Mesothelial cell of epicardium (in vitro differentiated cells): ENCODE data around the gene EIF5A. TPM values are rescaled to one million over a fixed set of nuclear protein-coding genes. Genes with fewer than 3 reads are reported as not detected.

Source experiments
- DNase-seq, 2 experiments: peaks; one replicate each; pipeline ENCODE4 v3.0.0; 2021; ENCODE audit warnings: low spot score in 2 of 2; ENCODE audit not compliant: unreplicated experiment in 2 of 2
- H3K27ac Mint-ChIP-seq: 2 replicates; pipeline ENCODE4 v1.8.0; 2021; ENCODE audit warnings: mixed read lengths
- H3K27me3 Mint-ChIP-seq: 2 replicates; pipeline ENCODE4 v1.8.0; 2021; ENCODE audit warnings: low read depth, mixed read lengths
- H3K36me3 Mint-ChIP-seq: 2 replicates; pipeline ENCODE4 v1.8.0; 2021; ENCODE audit warnings: mixed read lengths
- H3K4me1 Mint-ChIP-seq: 2 replicates; pipeline ENCODE4 v1.8.0; 2021; ENCODE audit warnings: mixed read lengths
- H3K4me3 Mint-ChIP-seq: 2 replicates; pipeline ENCODE4 v1.8.0; 2021; ENCODE audit warnings: mild to moderate bottlenecking, moderate library complexity, mixed read lengths
- H3K9me3 Mint-ChIP-seq: 2 replicates; pipeline ENCODE4 v1.8.0; 2021; ENCODE audit warnings: mixed read lengths
- total RNA-seq: library from RNA; stranded (reverse); gene quantifications from 3 replicates; pipeline ENCODE4 v1.2.1, GENCODE V29; 2021
- TF ChIP-seq, protein P1 (sequence below): fragments of 200-600 bp; sonication (generic); IDR thresholded peaks from one replicate; pipeline ENCODE4 v1.5.0; 2021; ENCODE audit warnings: antibody characterized with exemption; ENCODE audit not compliant: unreplicated experiment

The EIF5A gene
- total RNA-seq, 1 donor from 2014 or later = 265 TPM

DNA sequence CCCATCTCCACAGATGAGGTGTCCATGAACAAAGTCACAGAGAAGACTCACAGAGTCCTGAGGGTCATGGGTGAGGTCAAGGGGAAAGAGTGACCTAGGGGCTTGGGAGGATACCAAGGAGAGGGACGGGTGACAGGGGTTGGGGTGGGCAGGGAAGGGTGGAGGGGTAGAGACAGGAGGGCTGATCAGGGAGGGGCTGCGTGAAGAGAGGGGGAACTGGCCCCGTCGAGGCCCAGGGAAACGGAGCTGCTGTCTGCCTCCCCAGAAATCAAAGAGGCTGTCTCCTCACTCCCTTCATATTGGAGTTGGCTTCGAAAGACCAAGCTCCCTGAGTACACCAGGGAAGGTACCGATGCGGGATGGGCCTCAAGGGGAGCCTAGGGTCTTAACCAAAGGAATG, 48.1 kb downstream of the EIF5A start:
- Mint-ChIP-seq H3K4me1 (peaks cover 36% of the 10 kb centered on the region), H3K4me3 (no peak overlapping the region), H3K36me3 (no peaks in the 10 kb centered on the region), H3K27me3 (no peaks in the 10 kb centered on the region), H3K9me3 (no peaks in the 10 kb centered on the region), H3K27ac (no peak overlapping the region)
- DNase-seq = no peak
- TF ChIP-seq, protein P1, sequence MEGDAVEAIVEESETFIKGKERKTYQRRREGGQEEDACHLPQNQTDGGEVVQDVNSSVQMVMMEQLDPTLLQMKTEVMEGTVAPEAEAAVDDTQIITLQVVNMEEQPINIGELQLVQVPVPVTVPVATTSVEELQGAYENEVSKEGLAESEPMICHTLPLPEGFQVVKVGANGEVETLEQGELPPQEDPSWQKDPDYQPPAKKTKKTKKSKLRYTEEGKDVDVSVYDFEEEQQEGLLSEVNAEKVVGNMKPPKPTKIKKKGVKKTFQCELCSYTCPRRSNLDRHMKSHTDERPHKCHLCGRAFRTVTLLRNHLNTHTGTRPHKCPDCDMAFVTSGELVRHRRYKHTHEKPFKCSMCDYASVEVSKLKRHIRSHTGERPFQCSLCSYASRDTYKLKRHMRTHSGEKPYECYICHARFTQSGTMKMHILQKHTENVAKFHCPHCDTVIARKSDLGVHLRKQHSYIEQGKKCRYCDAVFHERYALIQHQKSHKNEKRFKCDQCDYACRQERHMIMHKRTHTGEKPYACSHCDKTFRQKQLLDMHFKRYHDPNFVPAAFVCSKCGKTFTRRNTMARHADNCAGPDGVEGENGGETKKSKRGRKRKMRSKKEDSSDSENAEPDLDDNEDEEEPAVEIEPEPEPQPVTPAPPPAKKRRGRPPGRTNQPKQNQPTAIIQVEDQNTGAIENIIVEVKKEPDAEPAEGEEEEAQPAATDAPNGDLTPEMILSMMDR = no peak

- Mint-ChIP-seq H3K9me3 (no peaks in the 10 kb centered on the region), H3K4me3 (no peak overlapping the region), H3K27ac (peak overlapping the region; percentile 71), H3K4me1 (peaks cover 36% of the 10 kb centered on the region), H3K36me3 (no peaks in the 10 kb centered on the region), H3K27me3 (no peaks in the 10 kb centered on the region)
- peak; percentile 70 to 82 for DNase-seq
- TF ChIP-seq, protein P1 = peak; percentile 79
Measured at GRCh38 chr17:7356072-7356549, 48.7 kb downstream of the EIF5A start.

- H3K9me3 Mint-ChIP-seq = no peaks in the 10 kb centered on the region
- no peaks in the 10 kb centered on the region for H3K27me3 Mint-ChIP-seq
- no peak for DNase-seq
- no peaks in the 10 kb centered on the region for H3K36me3 Mint-ChIP-seq
- peaks cover 34% of the 10 kb centered on the region for H3K4me1 Mint-ChIP-seq
- H3K27ac Mint-ChIP-seq = no peak overlapping the region
- no peak overlapping the region for H3K4me3 Mint-ChIP-seq
- TF ChIP-seq, protein P1 = no peak
Measured at GRCh38 chr17:7356756-7357155, 49.3 kb downstream of the EIF5A start.

- H3K9me3 Mint-ChIP-seq = no peaks in the 10 kb centered on the region
- no peaks in the 10 kb centered on the region for H3K27me3 Mint-ChIP-seq
- TF ChIP-seq, protein P1 = no peak
- no peak overlapping the region for H3K4me3 Mint-ChIP-seq
- no peak for DNase-seq
- H3K27ac Mint-ChIP-seq = no peak overlapping the region
- H3K36me3 Mint-ChIP-seq = no peaks in the 10 kb centered on the region
- peaks cover 33% of the 10 kb centered on the region for H3K4me1 Mint-ChIP-seq
Measured at GRCh38 chr17:7357381-7357780, 50.0 kb downstream of the EIF5A start.

DNA sequence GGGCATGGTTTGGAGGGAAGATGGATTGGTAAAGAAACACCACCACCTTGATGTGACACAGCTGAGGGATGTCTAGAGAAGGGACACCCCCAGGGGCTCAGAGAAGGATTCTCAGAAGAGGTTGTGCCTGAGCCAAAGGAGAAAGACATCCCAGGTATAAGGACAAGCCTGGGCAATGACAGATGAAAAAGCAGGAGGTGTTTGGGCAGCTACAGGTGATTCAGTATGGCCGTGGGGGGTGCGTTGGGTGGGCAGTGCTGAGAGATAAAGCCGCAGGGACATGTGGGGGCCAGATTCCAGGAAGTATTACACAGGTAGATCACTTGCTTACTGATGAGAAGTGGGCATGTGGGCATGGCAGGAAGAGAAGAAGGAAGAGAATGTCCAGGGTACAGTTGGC, 54.5 kb downstream of the EIF5A start:
- Mint-ChIP-seq H3K9me3 (no peaks in the 10 kb centered on the region), H3K27me3 (no peaks in the 10 kb centered on the region), H3K4me3 (no peak overlapping the region), H3K27ac (no peak overlapping the region), H3K36me3 (no peaks in the 10 kb centered on the region), H3K4me1 (no peaks in the 10 kb centered on the region)
- TF ChIP-seq, protein P1 = no peak
- no peak for DNase-seq

Other genes with a start within 250 kb of the EIF5A start
- gene CLEC10A, start 227.4 kb upstream of the EIF5A start, total RNA-seq = not detected in 3 replicates
- gene ASGR2, start 192.8 kb upstream of the EIF5A start, total RNA-seq = not detected in 3 replicates
- 15.9 to 19.7 TPM (median 16.5 TPM) in 3 replicates for gene ASGR1, start 128.3 kb upstream of the EIF5A start, total RNA-seq
- 59.9 to 62.4 TPM (median 60.2 TPM) in 3 replicates for gene DLG4, start 87.8 kb upstream of the EIF5A start, total RNA-seq
- gene ACADVL, start 87.7 kb upstream of the EIF5A start, total RNA-seq = 385 to 424 TPM (median 410 TPM) in 3 replicates
- gene DVL2, start 73.1 kb upstream of the EIF5A start, total RNA-seq = 87.3 to 96.1 TPM (median 94.0 TPM) in 3 replicates
- gene PHF23, start 68.2 kb upstream of the EIF5A start, total RNA-seq = 55.4 to 57.1 TPM (median 55.6 TPM) in 3 replicates
- gene GABARAP, start 65.2 kb upstream of the EIF5A start, total RNA-seq = 424 to 451 TPM (median 429 TPM) in 3 replicates
- gene CTDNEP1, start 55.9 kb upstream of the EIF5A start, total RNA-seq = 122 to 132 TPM (median 130 TPM) in 3 replicates
- gene ELP5, start 55.4 kb upstream of the EIF5A start, total RNA-seq = 37.9 to 42.8 TPM (median 42.1 TPM) in 3 replicates
- 79.2 to 86.1 TPM (median 79.9 TPM) in 3 replicates for gene CLDN7, start 45.1 kb upstream of the EIF5A start, total RNA-seq
- 1.6 to 1.8 TPM (median 1.6 TPM) in 3 replicates for gene SLC2A4, start 25.9 kb upstream of the EIF5A start, total RNA-seq
- gene YBX2, start 13.0 kb upstream of the EIF5A start, total RNA-seq = 1.9 to 3.3 TPM (median 2.2 TPM) in 3 replicates
- gene GPS2, start 7.7 kb downstream of the EIF5A start, total RNA-seq = 42.1 to 52.4 TPM (median 46.2 TPM) in 3 replicates
- gene NEURL4, start 21.7 kb downstream of the EIF5A start, total RNA-seq = 52.8 to 56.7 TPM (median 55.1 TPM) in 3 replicates
- 8.9 to 10.9 TPM (median 9.1 TPM) in 3 replicates for gene ACAP1, start 28.9 kb downstream of the EIF5A start, total RNA-seq
- 17.3 to 18.8 TPM (median 17.7 TPM) in 3 replicates for gene KCTD11, start 44.5 kb downstream of the EIF5A start, total RNA-seq
- 0.18 to 0.42 TPM in 2 of 3 replicates, not detected in the other for gene TMEM95, start 47.5 kb downstream of the EIF5A start, total RNA-seq
- gene TNK1, start 73.5 kb downstream of the EIF5A start, total RNA-seq = 8.2 to 9.9 TPM (median 9.0 TPM) in 3 replicates
- 67.4 to 69.3 TPM (median 68.4 TPM) in 3 replicates for gene PLSCR3, start 86.9 kb downstream of the EIF5A start, total RNA-seq
- 65.7 to 78.3 TPM (median 69.4 TPM) in 3 replicates for gene TMEM256, start 96.5 kb downstream of the EIF5A start, total RNA-seq
- 88.0 to 97.5 TPM (median 90.8 TPM) in 3 replicates for gene NLGN2, start 100.2 kb downstream of the EIF5A start, total RNA-seq
- gene SPEM1, start 112.7 kb downstream of the EIF5A start, total RNA-seq = 0.38 TPM in 1 of 3 replicates, not detected in the others
- not detected in 3 replicates for gene SPEM2, start 118.0 kb downstream of the EIF5A start, total RNA-seq
- gene SPEM3, start 121.2 kb downstream of the EIF5A start, total RNA-seq = not detected in 3 replicates
- 9.7 to 10.2 TPM (median 10.2 TPM) in 3 replicates for gene TMEM102, start 127.8 kb downstream of the EIF5A start, total RNA-seq
- 24.8 to 26.8 TPM (median 26.5 TPM) in 3 replicates for gene FGF11, start 131.9 kb downstream of the EIF5A start, total RNA-seq
- gene CHRNB1, start 137.4 kb downstream of the EIF5A start, total RNA-seq = 15.9 to 17.7 TPM (median 16.0 TPM) in 3 replicates
- gene ZBTB4, start 172.0 kb downstream of the EIF5A start, total RNA-seq = 36.4 to 40.1 TPM (median 39.7 TPM) in 3 replicates
- not detected in 3 replicates for gene SLC35G6, start 173.8 kb downstream of the EIF5A start, total RNA-seq
- 195 to 208 TPM (median 204 TPM) in 3 replicates for gene POLR2A, start 176.7 kb downstream of the EIF5A start, total RNA-seq
- gene TNFSF12, start 241.4 kb downstream of the EIF5A start, total RNA-seq = 6.6 to 7.7 TPM (median 7.6 TPM) in 3 replicates